BLaER1 treated with 17β-estradiol and CSF1 and Interleukin-3, amounts not matched to agents 10 nM and 100 nM (cell line): Measurements from ENCODE around the gene PTPRE.

Experiments
- H3K27ac ChIP-seq, 11 experiments: shearing (Covaris generic); formaldehyde crosslinking; 2 replicates each; pipeline ENCODE4 v1.8.1; 2022
- H3K27me3 ChIP-seq, 11 experiments: shearing (Covaris generic); formaldehyde crosslinking; 2 replicates each; pipeline ENCODE4 v1.8.1; 2022
- H3K36me3 ChIP-seq, 11 experiments: shearing (Covaris generic); formaldehyde crosslinking; 2 replicates each; pipeline ENCODE4 v1.8.1; 2022
- H3K4me1 ChIP-seq, 10 experiments: shearing (Covaris generic); formaldehyde crosslinking; 2 replicates each; pipeline ENCODE4 v1.8.1; 2022
- H3K4me2 ChIP-seq, 11 experiments: shearing (Covaris generic); formaldehyde crosslinking; 2 replicates each; pipeline ENCODE4 v1.8.1; 2022
- H3K4me3 ChIP-seq, 10 experiments: shearing (Covaris generic); formaldehyde crosslinking; 2 replicates each; pipeline ENCODE4 v1.8.1; 2022
- H3K9ac ChIP-seq, 11 experiments: shearing (Covaris generic); formaldehyde crosslinking; 2 replicates each; pipeline ENCODE4 v1.8.1; 2022
- H3K9me3 ChIP-seq, 11 experiments: shearing (Covaris generic); formaldehyde crosslinking; replicated peaks in 1 of 11; 2 replicates each; pipeline ENCODE4 v1.8.1; 2022
- H4K20me1 ChIP-seq, 11 experiments: shearing (Covaris generic); formaldehyde crosslinking; 2 replicates each; pipeline ENCODE4 v1.8.1; 2022
- Cebpa-rat ChIP-seq, 11 experiments: shearing (Covaris generic); IDR thresholded peaks; 2 replicates each; pipeline ENCODE4 v1.8.1; 2022

Gene PTPRE

DNA sequence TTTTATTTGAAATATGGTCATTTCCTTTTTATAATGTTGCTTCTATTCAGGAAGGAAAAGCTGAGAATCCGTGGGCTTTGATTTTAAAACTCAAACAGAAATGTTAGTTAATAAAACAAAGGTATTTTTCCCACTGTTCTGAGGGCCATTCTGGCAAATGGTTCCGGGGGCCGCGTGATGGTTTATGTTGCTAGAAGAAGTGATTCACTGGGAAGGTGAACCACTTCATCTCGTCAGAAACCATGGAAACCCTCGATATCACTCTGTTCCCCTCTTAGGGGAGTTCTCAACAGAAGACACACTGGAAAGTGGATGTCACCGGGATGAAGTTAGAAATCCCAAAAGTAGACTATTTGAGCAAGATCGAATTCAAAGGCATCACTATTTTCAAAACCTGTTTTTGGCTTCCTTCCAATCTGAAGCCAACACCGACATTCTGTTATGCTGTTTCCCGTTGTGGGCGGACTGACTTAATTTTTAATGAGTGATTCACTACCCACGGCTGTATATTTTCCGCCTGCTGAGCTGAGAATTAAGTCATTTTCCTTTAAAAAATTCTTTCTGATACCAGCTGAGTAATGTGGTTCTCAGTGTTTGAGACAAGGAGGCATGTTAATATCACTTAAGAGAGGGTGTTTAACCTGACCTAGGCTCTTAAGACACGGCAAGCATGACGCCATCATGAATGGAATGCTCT, 84.1 kb downstream of the PTPRE start:
- peak overlapping the region in 2 of 10 experiments; percentile 1 to 17; a peak in 2 of 20 replicates for H3K4me3 ChIP-seq
- H4K20me1 ChIP-seq: no peaks in the 10 kb centered on the region; a peak in 1 of 22 replicates
- 0 out of 22 replicates have a peak, but pooled peaks cover 0 to 2% (median 0%) of the 10 kb centered on the region in 11 experiments for H3K9me3 ChIP-seq
- H3K27ac ChIP-seq: peak overlapping the region in 10 of 11 experiments; percentile 12 to 70 (median 48); a peak in 18 of 22 replicates
- 0 out of 22 replicates have a peak, but pooled peaks cover 0 to 6% (median 0%) of the 10 kb centered on the region in 11 experiments for H3K36me3 ChIP-seq
- peak overlapping the region in 9 of 11 experiments; percentile 3 to 66 (median 17); a peak in 8 of 22 replicates for H3K9ac ChIP-seq
- no peak for TF ChIP-seq Cebpa-rat (IDR thresholded peaks at IDR 0.05)
- H3K4me2 ChIP-seq: peak overlapping the region; percentile 71 to 89 (median 80)
- H3K4me1 ChIP-seq: peaks cover 51 to 71% (median 61%) of the 10 kb centered on the region in 10 experiments
- no peaks in the 10 kb centered on the region for H3K27me3 ChIP-seq

DNA sequence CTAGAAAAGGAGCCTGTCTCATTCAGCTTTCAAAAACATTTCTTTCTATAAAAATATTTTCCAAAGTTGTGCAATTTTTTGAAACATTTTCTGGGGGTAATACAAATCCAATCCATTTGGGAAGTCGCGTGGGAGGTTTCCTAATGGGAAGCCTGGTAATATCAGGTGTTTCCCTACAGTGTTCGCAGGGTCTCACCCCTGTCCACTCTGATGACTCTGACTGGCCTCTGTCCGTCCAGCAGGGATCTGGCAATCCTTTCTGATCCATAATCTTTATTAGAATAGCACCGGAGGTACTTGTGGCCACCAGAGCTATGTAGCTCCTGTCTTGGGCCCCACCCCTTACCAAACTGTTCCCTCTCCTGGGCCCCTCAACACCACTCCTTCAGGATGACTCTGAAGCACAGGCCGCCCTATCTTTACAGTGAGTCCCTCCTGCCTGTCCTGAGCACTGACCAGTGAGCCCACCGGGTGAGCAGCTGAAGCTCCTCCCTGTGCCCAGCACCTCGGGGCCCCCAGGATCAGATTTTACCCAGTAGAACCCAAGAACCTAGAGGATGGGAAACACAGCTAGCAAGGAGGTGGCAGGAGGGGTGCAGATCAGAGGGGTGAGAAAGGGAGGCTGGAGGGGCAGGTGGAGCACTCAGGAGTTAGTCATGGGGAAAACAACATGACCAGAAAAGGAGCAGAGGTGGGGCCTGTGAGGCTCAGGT, 84.8 kb downstream of the PTPRE start:
- Histone ChIP-seq H3K36me3 (0 out of 22 replicates have a peak, but pooled peaks cover 0 to 5% (median 0%) of the 10 kb centered on the region in 11 experiments), H3K4me3 (peak overlapping the region in 1 of 10 experiments; percentile 17; a peak in 1 of 20 replicates), H3K9ac (peak overlapping the region in 8 of 11 experiments; percentile 3 to 66 (median 22); a peak in 9 of 22 replicates), H4K20me1 (no peaks in the 10 kb centered on the region; a peak in 2 of 22 replicates), H3K27me3 (no peaks in the 10 kb centered on the region), H3K4me2 (peak overlapping the region; percentile 71 to 89 (median 80)), H3K4me1 (peaks cover 56 to 70% (median 65%) of the 10 kb centered on the region in 10 experiments), H3K9me3 (no peaks in the 10 kb centered on the region), H3K27ac (peak overlapping the region in 10 of 11 experiments; percentile 1 to 70 (median 48); a peak in 17 of 22 replicates)
- peak in 1 of 11 experiments; percentile 38; a peak in 1 of 22 replicates for TF ChIP-seq Cebpa-rat (IDR thresholded peaks at IDR 0.05)

DNA sequence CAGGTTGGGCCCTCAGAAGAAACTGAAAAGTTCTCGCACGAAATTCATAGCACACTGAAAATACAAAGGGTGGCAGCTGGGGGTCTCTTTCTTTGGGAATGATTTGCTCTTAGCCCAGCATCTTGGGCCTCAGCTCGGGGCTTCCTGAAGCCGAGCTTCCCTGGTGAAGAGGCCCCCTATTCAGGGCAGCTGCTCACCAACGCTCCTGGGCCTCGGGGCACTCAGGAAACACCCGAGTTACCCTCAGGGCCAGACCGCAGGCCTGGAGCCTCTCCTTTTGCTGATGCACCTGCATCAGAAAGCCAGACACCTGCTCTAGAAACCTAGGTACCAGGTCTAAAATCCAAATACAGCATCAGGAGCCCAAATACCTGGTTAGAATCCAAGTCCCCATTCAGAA, 85.5 kb downstream of the PTPRE start:
- Histone ChIP-seq H3K9me3 (no peaks in the 10 kb centered on the region), H3K9ac (peak overlapping the region in 1 of 11 experiments; percentile 34; a peak in 1 of 22 replicates), H3K27ac (peak overlapping the region in 5 of 11 experiments; percentile 45 to 70 (median 65); a peak in 8 of 22 replicates), H3K4me2 (peak overlapping the region; percentile 71 to 89 (median 80)), H3K4me3 (no peak overlapping the region), H3K36me3 (no peaks in the 10 kb centered on the region), H4K20me1 (no peaks in the 10 kb centered on the region; a peak in 2 of 22 replicates), H3K27me3 (no peaks in the 10 kb centered on the region), H3K4me1 (peaks cover 62 to 75% (median 68%) of the 10 kb centered on the region in 10 experiments)
- TF ChIP-seq Cebpa-rat (IDR thresholded peaks at IDR 0.05): no peak

DNA sequence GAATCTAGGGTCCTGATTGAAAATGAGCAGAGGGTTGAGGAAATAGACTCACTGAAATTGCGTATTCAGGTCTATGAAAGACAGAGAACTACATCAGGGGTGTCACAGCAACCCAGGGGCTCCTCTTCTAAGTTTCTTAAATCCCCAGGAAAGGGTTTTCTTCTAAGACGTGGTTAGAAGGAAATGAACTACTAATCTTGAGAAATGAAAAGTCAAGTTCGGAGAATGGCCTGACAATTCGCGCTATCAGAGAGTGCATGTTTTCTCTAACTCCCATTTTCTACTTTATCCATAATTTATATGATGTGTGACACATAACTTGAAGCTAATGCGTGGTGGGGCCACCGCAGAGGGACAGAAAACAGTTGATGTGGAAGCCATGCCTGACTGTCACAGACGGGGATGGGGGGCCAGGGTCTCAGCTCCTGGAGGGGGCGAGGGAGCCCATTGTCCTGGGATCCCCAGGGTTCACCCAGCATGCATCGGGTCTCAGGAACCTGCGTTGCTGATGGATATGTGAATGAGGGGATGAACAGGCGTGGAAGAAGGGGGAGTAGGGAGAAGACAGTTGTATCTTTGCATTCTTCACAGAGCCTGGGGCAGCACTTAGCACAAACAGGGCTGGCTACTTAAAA, 86.3 kb downstream of the PTPRE start:
- no peaks in the 10 kb centered on the region for H3K9me3 ChIP-seq
- no peak overlapping the region for H3K4me3 ChIP-seq
- TF ChIP-seq Cebpa-rat (IDR thresholded peaks at IDR 0.05): no peak
- no peak overlapping the region for H3K27ac ChIP-seq
- H3K4me1 ChIP-seq: peaks cover 62 to 76% (median 70%) of the 10 kb centered on the region in 10 experiments
- H3K36me3 ChIP-seq: no peaks in the 10 kb centered on the region
- H4K20me1 ChIP-seq: no peaks in the 10 kb centered on the region; a peak in 2 of 22 replicates
- H3K27me3 ChIP-seq: no peaks in the 10 kb centered on the region
- H3K4me2 ChIP-seq: peak overlapping the region in 9 of 11 experiments; percentile 71 to 89 (median 81); a peak in 14 of 22 replicates
- no peak overlapping the region for H3K9ac ChIP-seq

DNA sequence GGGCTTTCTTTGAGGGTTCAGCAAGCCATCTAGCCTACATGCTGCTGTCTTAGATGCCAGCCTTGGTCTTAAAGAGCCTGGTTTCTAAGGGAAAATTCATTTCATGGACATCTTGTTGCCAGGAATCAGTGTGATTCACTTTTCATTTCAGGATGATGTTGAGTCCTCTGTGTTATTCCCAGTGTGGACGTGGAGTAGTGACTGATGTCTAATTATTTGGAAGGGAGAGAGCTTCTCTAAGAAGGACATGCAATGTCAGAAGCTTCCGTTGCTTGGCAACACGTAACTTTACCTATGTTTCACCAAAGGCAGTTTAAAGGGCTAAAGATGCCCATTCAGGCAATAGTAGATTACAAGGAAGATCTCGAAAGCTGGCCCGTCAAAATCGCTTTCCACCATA, 89.0 kb downstream of the PTPRE start:
- Histone ChIP-seq H3K4me1 (peaks cover 56 to 65% (median 61%) of the 10 kb centered on the region in 10 experiments), H3K4me2 (peak overlapping the region in 1 of 11 experiments; percentile 76; a peak in 3 of 22 replicates), H3K9ac (no peak overlapping the region), H3K4me3 (no peak overlapping the region), H4K20me1 (peaks cover 0 to 3% (median 0%) of the 10 kb centered on the region in 11 experiments; a peak in 3 of 22 replicates), H3K27ac (no peak overlapping the region), H3K27me3 (no peaks in the 10 kb centered on the region; a peak in 1 of 22 replicates), H3K36me3 (no peaks in the 10 kb centered on the region), H3K9me3 (no peaks in the 10 kb centered on the region)
- TF ChIP-seq Cebpa-rat (IDR thresholded peaks at IDR 0.05): no peak

DNA sequence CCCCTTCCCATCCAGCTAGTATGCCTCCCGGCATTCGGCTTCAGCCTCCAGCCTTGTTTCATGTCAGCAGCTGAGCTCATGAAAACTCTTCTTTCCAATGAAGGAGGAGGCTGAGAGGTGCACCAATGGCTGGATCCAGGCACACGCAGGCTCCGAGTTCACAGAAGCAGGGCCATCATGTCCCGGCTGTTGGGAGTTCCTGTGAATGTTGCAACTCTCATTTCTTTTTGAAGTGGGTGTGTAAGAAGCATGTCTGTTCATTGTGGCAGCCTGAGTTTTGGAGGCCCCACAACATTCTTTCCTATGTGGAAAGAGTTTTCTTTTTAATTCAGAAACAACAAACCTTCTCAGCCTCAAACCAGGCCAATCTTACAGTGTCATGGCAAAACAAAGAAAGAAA, 89.7 kb downstream of the PTPRE start:
- TF ChIP-seq Cebpa-rat (IDR thresholded peaks at IDR 0.05): no peak
- peaks cover 53 to 63% (median 57%) of the 10 kb centered on the region in 10 experiments for H3K4me1 ChIP-seq

DNA sequence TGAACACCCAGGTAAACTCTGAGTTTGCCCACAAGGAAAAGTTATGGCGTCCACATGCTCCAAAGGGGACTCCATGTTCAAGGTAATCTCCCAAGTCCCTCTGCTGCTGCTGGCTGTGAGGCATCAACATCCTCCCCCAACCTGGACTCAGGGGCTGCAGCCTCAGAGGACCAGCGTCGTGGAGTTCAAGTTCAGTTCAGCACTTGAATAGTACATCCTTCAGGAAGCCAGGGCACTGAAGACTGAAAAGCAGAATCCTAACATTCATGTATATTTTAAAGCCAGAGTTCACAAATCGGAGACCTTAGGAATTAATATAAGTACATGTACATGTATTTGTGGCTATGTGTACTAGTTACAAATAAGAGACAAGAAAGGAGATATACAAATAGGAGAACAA, 90.4 kb downstream of the PTPRE start:
- H3K4me3 ChIP-seq: no peak overlapping the region
- peaks cover 52 to 63% (median 57%) of the 10 kb centered on the region in 10 experiments for H3K4me1 ChIP-seq
- no peak overlapping the region; a peak in 1 of 22 replicates for H3K9ac ChIP-seq
- no peaks in the 10 kb centered on the region; a peak in 1 of 22 replicates for H3K27me3 ChIP-seq
- H3K4me2 ChIP-seq: peak overlapping the region; percentile 45 to 84 (median 74)
- TF ChIP-seq Cebpa-rat (IDR thresholded peaks at IDR 0.05): no peak
- peaks cover 0 to 8% (median 0%) of the 10 kb centered on the region in 11 experiments; a peak in 4 of 22 replicates for H4K20me1 ChIP-seq
- no peaks in the 10 kb centered on the region for H3K9me3 ChIP-seq
- peak overlapping the region in 1 of 11 experiments; percentile 3; a peak in 1 of 22 replicates for H3K27ac ChIP-seq
- no peaks in the 10 kb centered on the region for H3K36me3 ChIP-seq

More for the DNA sequence above, 89.7 kb downstream of the PTPRE start:
- Histone ChIP-seq H3K27ac (no peak overlapping the region), H4K20me1 (peaks cover 0 to 6% (median 0%) of the 10 kb centered on the region in 11 experiments; a peak in 3 of 22 replicates), H3K4me2 (peak overlapping the region; percentile 20 to 84 (median 74); a peak in 16 of 22 replicates), H3K4me3 (no peak overlapping the region), H3K9me3 (no peaks in the 10 kb centered on the region), H3K36me3 (no peaks in the 10 kb centered on the region), H3K27me3 (no peaks in the 10 kb centered on the region; a peak in 1 of 22 replicates), H3K9ac (no peak overlapping the region)

DNA sequence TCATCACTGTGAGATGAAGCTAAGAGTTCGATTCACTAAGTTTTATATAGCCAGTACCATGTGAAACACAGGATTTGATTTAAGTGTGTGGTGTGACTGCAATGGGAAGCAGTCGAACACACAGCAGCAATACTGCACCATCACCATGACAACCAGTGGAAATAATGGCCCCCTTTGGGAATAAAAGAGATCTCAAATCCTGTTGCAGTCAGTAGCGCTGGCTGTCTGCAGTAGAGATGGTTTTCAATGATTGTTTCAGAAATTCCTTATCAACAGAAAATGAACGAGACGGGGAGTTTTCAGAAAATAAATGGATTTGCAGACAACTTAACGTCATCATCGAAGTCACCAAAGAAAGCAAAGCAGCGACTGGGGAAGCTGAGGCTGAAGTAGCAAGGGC, 91.0 kb downstream of the PTPRE start:
- peaks cover 49 to 63% (median 57%) of the 10 kb centered on the region in 10 experiments for H3K4me1 ChIP-seq
- TF ChIP-seq Cebpa-rat (IDR thresholded peaks at IDR 0.05): no peak
- no peaks in the 10 kb centered on the region for H3K9me3 ChIP-seq
- no peak overlapping the region; a peak in 1 of 22 replicates for H3K27ac ChIP-seq
- no peaks in the 10 kb centered on the region; a peak in 1 of 22 replicates for H3K27me3 ChIP-seq
- peak overlapping the region in 2 of 11 experiments; percentile 5 to 14; a peak in 2 of 22 replicates for H3K9ac ChIP-seq
- H3K4me3 ChIP-seq: no peak overlapping the region
- no peaks in the 10 kb centered on the region for H3K36me3 ChIP-seq
- peaks cover 0 to 8% (median 0%) of the 10 kb centered on the region in 11 experiments; a peak in 4 of 22 replicates for H4K20me1 ChIP-seq
- peak overlapping the region; percentile 45 to 84 (median 75) for H3K4me2 ChIP-seq
